ENCODE results near the gene EVA1C.
"Not testable (repeated sequence)": the region's sequence is repeated elsewhere in the genome, so short reads cannot be mapped to it uniquely, and the experiment has no call there.

EVA1C gene

DNA sequence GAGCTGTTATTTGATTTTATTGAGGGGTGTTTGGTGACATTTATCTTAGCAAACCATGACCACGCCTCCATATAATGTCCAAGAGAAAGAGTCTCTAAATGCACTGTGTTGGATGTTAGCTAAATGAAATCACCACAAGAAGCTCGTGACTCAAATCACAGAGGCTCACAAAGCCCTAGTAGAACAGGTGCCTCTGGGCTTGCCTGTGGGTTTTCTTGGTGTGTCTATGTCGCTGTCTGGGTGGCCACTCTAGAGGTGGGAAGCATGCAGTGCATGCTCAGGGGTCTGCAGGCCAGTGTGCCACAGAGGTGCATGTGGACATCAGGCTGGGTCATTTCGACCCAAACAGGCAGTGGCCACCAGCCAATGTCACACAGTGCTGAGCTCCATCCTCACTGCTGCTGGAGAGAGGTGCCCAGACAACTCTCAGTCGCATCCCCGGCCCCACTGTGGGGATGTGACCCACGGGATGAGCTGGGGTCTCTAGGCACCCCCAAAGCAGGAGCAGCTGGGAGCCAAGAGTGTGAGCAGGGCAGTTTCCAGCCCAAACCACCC is 94.0 kb downstream of the EVA1C start:
- not testable (repeated sequence) for DNase-seq

DNA sequence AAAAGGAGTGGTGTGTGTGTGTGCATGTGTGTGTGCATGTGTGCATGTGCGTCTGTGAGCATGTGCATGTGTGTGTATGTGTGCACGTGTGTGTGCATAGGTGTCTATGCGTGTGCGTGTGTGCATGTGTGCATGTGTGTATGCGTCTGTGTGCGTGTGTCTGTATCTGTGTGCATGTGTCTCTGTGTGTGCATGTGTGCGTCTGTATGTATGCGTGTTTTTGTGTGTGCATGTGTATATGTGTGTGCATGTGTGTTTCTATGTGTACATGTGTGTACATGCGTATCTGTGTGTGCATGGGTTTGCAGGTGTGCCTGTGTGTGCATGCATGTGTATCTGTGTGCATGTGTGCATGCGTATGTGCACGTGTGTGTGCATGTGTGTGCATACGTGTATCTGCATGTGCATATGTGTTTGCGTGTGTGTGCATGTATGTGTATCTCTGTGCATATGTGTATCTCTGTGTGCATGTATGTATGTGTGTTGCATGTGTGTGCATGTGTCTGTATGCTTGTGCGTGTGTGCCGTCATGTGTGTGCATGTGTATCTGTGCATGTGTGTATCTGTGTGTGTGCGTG is 94.9 kb downstream of the EVA1C start:
- no peak for DNase-seq

DNA sequence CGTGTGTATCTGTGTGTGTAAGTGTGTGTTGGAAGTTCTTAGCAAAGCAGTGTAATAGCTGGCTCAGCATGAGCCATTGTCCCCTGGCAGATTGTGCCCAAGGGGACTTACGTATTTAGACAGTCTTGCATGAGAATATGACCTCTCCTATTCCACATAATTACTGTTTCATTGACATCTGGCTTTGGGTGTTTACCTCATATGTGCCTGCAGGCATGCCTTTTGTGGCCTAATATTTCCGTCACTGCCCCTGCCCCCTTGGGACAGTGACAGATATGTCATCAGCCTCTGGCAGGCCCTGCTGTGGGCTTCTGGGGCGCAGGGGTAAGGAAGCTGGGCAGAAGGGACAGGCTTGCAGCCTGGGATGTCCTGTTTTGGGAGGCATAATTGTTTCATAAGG is 95.5 kb downstream of the EVA1C start:
- DNase-seq: not testable (repeated sequence)

DNA sequence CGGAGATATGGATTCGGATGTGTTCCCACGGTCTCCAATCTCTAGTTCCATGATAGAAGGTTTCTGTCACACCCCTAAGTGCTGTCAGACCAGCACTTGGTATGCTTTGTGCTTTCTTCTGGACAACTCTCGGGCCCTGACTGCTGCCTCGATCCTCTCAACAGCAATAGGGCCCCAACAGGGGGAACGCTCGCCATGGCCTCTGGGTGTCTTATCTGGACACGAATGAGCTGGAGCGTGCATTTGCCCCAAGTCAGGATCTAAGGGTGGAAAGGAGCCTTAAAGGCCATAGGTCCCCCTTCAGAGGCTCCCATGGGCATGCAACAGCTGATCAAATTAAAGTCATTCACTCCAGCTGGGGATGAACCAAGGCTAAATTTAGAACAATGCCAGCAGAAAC is 96.1 kb downstream of the EVA1C start:
- DNase-seq: no peak

DNA sequence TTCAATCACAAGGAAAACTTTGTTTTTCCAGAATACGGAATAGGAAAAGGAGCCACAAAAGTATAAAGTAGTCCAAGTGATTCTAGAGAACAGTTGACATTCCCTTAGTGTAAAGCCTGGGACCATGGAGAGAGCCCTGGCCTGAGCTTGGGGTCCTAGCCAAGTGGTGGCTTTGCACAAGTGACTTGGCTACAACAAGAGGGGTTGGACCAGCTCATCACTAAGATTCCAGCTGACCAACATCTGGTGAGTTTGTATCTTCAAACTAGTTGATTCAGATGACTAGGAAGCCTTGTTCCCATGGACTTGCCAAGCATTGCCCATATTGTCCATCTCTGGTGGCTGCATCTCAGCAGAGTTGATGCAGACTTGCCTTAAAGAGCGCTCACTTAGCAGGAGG is 96.5 kb downstream of the EVA1C start:
- DNase-seq: not testable (repeated sequence)

DNA sequence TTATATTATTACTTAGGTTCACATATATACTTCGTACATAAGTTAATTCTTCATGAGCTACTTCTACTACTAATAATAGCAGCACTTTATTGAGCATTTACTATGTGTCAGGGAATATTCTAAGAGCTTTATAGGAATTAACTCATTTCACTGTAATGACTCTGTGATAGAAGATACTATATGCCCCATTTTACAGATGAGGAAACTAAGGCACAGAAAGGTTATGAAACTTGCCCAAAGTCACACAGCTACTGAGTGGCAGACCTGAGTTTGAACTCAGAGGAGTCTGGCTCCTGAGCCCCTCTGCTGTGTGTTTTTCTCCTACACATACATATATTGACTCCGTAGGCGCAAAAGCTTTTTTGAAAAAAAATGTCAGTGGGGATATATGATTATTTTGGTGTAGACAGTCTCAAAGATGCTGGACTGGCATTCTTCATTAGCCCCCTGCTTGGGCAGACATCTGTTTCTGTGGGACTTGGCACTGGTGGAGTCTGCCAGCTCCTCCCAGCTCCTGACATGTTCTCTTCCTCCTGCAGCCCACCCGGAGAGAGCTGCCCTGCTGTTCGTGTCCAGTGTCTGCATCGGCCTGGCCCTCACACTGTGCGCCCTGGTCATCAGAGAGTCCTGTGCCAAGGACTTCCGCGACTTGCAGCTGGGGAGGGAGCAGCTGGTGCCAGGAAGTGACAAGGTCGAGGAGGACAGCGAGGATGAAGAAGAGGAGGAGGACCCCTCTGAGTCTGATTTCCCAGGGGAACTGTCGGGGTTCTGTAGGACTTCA is 102.0 kb downstream of the EVA1C start:
- no peak for DNase-seq

DNA sequence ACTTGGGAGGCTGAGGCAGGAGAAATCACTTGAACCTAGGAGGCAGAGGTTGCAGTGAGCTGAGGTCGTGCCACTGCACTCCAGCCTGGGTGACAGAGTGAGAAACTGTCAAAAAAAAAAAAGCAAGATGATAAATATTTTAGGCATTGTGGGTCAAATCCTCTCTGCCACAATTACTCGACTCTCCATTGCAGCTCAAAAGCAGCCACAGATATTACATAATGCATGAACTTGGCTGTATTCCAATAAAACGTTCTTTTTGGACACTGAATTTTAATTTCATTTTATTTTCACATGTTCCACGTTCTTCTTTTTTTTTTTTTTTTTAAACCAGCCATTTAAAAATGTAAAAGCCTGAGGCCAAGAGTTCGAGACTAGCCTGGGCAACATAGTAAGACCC is 103.4 kb downstream of the EVA1C start:
- DNase-seq: no peak

DNA sequence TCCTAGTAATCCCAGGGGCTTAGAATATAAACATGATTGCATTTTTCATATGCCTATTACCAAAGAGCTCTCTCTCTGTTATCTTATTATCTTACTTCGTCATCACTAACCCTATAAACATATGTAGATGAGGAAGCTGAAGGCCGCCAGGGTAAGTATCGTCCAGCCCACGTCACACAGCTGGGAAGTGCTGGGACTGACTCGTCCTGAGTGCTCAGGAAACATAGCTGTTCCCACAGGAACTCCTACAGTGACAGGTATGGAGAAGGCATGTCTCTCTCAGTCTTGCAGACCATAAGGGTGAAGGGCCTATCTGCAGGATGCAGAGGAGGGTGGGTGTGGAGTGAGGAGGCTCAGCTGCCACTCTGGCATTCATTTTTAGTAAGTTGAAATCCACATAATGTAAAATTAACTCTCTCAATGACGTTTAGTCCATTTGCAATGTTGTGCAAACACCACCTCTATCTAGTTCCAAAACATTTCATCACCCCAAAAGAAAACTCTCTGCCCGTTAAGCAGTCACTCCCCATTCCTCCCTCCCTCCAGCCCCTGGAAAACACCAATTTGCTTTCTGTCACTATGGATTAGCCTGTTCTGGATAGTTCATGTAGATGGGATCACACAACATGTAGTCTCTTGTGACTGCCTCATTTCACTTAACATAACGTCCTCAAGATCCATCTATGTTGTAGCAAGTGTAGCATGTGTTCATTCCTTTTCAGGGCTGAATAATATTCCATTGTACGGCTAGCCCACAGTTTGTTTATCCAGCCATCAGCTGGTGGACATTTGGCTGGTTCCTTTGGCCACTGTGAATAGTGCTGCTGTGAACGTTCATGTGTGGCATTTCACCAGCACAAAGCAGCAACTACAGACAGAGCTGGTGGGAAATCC is 104.5 kb downstream of the EVA1C start:
- no peak for DNase-seq

DNA sequence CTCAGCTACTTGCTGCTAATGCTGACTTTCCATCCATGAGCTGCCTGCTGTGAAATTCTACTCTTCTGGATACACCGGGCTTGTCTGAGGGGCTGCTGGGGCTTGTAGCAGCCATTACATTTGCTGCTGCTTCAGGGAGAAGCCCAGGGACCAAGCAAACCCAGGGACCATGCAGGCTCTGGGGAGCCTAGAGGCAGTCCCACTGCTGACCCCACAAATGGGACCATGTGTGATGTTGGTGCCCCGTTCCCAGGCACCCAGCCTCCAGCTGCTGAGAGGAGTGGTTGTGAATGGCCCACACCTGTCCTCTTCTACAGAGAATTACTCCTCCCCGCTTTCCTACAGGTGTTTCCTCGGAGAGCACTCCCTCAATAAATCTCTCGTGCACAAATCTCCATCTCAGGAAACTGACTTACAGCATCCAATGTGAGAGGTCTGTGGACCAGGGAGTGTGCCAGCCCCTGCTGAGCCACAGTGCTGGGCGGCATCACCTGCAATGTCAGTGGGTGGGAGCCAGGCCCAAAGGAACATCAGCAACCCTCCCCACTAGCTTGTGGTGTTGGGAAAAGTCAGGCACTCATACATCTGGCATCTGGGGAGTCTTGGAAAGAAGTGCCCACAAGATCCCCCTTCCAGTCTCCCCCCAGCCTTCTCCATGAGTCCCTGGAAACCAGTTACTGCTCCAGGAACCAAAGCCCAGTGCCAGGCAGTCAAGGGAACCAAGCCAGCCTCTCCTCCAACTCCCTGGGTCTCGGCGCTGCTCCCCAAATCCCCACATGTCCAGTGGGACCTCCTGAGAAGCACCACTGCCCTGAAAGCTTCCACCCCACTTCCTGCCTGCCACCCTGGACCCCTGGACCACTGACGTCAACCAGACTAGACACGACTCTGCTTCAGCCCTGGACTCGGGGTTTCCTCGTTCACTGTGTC is 107.7 kb downstream of the EVA1C start:
- no peak for DNase-seq

DNA sequence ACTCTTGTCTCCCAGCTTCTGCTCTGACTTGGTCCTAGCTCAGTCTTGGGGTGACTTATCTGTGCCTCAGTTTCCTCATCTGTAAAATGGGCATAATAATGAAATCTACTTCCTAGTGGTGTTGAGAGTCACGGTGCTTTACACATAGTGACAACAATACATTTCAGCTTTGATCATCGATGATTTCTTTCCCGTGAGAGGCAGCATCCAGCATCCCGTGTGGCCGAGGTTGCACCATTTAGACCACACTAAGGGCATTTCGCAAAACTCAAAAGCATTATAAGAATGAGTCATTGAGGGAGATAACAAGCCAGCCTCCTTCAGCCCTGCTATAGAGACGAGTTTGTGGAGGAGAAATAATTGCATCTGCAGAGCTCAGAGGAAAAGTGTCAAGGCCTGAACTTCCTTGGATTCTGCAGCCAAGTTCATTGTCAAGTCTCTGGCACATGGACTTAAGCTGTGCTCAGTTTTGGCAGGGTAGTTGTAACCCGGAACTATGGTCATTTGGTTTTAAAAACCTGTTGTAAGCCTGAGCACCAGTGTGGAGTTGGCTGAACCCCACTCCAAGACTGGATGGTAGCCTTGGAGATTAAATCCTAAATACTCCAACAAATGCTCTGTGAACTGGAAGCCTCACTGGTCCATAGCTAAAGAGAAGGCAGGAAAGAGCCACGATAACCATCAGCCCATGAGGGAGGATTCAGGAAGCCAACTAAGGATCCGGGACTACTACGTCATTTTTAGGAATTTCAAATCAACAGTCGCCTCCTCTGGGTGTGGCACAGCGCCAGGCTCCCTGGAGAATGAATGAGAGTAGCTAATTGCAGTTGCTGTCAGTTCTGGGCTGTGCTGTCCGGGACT is 108.6 kb downstream of the EVA1C start:
- DNase-seq: no peak

DNA sequence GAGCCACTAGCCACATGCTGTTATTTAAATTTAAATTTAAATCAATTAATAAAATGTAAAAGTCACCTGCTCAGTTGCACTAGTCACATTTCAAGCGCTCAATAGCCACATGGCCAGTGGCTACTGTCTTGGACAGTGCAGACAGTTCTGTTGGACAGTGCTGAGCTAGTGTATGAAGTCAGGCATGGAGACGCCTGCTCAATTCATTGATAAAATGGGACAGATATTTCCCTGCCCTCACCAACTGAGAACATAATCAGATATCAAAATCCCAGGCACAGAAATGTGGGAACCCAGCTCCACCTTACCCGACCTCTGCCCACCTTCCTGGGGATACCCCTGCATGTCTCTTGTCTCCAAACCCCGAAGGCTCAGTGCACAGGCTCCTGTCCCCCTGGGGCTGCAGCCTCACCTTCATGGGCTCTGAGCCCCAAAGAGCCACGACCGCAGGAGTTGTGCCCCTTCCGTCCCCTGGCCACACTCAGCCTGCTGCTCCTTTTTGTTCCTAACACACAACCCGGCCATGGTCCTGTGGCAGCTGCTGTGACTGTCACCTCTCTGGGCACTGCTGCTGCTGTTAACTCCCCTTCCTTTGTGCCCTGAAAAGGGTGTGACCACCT is 109.3 kb downstream of the EVA1C start:
- no peak for DNase-seq

DNA sequence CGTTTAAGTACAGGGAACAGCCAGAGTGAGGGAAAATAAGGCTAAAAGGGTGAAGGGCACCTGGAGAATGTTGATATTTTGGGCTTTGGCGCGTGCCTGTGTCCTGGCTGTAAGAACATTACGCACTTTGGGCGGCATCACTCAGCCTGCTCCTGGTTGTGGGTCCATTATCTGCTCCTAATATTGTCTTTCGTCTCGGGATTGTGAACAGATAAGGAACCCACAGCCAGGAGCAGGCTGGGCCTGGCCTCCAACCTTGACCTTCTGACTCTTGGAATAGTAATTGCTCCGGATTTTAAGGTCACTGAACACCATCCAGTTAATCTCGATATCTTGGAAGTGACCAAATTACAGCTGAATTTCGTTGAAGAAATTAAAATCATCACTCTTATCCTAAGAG is 111.0 kb downstream of the EVA1C start:
- no peak for DNase-seq

DNA sequence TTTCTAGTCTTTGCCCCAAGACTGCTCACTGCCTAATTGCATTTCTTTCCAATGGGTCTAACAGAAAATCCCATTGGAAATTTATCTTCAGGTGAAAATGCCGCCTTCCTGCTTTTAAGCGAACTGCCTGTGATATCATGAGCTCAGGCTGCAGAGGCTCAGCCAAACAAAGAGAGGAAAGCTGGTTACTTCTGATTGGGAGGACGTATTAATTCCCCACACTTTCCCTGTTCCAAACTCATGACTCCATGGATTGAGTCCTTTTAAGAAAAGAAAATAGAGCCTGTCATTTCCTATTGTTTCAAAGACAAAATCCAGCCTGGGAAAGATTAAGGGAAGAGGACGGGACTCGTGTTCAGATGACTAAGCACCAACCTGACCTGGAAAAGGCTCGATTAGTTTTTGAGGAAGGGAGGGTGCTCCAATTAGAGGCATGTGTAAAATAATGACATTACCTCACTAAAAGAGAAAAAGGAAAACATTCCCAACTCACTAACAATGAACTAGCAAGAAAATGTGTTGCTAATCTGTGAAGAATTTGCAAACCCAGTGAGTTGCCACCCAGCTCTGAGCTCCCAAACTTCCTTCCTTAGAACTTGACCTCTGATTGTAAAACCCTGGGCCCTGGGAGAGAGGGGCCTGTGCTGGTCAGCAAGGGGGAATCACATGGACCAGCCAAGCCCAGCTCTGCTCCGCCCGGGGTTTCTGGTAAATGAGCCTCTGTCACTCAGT is 111.6 kb downstream of the EVA1C start:
- DNase-seq: no peak

DNA sequence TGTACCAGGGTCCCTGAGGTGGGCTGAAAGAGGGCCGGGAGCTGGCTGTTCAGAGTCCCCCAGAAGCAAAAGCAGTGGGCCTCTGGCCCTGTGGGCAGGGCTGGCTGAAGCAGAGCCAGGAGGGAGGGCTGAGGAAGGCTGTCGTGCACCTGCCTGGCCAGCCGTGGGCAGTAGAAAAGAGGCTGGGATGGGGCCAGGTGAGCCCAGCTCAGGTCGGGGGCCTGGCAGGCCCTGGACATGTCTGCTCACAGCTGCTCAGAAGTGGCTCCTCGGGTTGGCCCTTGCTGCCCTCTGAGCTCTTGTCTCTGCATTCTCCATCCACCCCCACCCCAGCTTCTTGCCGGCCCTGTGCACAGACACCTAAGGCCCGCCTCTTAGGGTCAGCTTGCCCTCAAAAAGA is 112.8 kb downstream of the EVA1C start:
- no peak for DNase-seq

DNA sequence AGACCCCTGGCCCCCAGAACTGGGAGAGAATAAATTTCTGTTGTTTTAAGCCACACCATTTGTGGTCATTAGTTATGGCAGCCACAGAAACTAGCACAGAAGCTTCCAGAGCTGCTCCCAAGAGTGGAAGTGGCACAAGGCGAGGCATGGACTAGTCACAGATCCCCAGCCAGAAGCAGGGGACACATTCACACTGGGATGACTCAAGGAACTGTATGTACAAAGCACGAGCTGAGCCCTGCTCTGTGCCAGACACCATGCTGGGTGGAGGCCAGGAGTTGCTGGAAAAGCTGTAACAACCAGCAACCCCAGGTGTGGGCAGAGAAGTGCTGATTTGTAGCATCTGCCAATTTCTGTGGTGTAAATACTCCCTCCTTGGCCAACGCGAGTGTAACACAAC is 117.2 kb downstream of the EVA1C start:
- DNase-seq: no peak

DNA sequence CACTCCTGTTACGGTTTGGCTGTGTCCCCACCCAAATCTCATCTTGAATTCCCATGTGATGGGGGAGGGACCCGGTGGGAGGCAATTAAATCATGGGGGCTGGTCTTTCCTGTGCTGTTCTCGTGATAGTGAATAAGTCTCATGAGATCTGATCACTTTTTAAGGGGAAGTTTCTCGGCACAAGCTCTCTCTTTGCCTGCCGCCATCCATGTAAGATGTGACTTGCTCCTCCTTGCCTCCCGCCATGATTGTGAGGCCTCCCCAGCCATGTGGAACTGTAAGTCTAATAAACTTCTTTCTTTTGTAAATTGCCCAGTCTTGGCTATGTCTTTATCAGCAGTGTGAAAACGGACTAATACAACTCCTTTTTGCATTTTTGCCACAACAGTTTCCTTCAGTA is 118.3 kb downstream of the EVA1C start:
- not testable (repeated sequence) for DNase-seq

DNA sequence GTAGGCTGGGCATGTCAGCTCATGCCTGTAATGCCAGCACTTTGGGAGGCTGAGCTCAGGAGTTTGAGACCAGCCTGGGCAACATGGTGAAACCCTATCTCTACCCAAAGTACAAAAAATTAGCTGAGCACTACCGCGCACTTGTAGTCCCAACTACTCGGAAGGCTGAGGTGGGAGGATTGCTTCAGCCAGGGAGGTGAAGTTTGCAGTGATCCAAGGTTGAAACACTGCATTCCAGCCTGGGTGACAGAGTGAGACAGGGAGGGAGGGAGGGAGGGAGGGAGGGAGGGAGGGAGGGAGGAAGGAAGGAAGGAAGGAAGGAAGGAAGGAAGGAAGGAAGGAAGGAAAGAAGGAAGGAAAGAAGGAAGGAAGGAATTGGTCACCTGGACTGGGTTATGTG is 119.1 kb downstream of the EVA1C start:
- DNase-seq: not testable (repeated sequence)

DNA sequence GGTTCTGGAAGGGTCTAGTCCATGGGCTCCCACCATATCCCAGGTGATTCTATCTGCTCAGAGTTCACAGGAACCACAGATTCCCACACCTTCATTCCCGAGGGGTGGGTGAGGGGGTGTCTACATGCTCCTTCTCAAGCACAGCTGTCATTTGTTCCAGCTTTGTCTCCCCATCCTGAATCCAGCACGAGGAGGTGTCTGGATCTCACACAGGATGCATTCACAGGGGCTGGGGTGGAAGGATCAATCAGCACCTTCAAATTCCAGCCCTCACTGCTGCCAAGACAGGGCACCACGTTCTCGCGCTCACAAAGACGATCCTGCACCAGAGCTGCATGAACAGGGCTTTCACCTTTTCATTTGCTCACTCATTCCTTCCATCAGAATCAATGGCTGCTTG is 120.1 kb downstream of the EVA1C start:
- no peak for DNase-seq

DNA sequence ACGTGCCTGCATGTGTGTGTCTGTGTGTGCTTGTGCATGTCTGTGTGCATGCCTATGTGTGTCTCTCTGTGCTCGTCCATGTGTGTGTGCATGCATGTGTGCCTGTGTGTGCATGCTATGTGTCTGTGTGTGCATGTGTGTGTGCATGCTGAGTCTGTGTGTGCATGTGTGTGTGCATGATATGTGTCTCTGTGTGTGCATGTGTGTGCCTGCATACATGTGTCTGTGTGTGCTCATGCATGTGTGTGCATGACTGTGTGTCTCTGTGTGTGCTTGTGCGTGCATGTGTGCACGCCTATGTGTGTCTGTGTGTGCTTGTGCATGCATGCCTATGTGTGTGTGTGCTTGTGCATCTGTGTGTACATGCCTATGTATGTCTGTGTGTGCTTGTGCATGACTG is 120.5 kb downstream of the EVA1C start:
- no peak for DNase-seq

DNA sequence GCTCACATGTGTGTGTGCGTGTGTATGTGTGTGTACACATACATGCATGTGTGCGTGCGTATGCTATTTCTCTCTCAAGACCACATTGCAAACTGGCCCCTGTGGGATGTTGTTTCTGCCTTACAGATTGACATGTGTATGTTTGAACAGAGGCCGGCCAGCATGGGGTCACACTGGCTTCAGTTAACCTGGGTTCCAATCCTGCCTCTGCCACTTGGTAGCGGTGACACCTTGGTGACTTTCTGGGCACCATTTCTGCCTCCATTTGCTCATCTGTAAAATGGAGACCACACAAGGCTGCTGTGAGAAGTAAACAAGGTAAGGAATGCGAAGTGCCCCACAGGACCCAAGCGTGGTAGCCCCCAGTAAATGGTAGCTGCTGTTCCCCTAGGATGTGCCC is 121.1 kb downstream of the EVA1C start:
- no peak for DNase-seq
